Vagina (tissue), 2 donors: ENCODE results near the gene ZNF740.

Experiments
- CTCF ChIP-seq, 3 experiments: fragments of 450-650 bp in 2 of 3; fragments of 200-600 bp in 1 of 3; sonication (generic) in 1 of 3; IDR thresholded peaks; one replicate each; pipeline ENCODE4 v1.5.1; 2017 to 2019; ENCODE audit warnings: antibody characterized with exemption in 3 of 3, mild to moderate bottlenecking in 2 of 3, moderate library complexity in 2 of 3
- POLR2A ChIP-seq, 2 donors: fragments of 450-650 bp; IDR thresholded peaks; one replicate each; pipeline ENCODE4 v1.6.1; 2017; ENCODE audit warnings: antibody characterized with exemption in 2 of 2, mild to moderate bottlenecking in 2 of 2, moderate library complexity in 2 of 2

GRCh38 chr12:53217051-53217930, 36.8 kb downstream of the ZNF740 start:
- no peak for TF ChIP-seq POLR2A (IDR thresholded peaks at IDR 0.05)
- no peak for TF ChIP-seq CTCF (IDR thresholded peaks at IDR 0.05)
